DMS 273 treated with DMSO at 0.1 percent for 48 hours (cell line): ENCODE results near the gene DPP6.

ENCODE experiments used
- DNase-seq: peaks from one replicate; lab custom pipeline; 2025; lab: John Stamatoyannopoulos, UW

Gene DPP6

GRCh38 chr7:154540596-154540995, 488.4 kb downstream of the DPP6 start:
- no peak for DNase-seq

GRCh38 chr7:154541606-154542005, 489.4 kb downstream of the DPP6 start:
- no peak for DNase-seq

GRCh38 chr7:154546946-154547587, 494.9 kb downstream of the DPP6 start:
- DNase-seq: no peak

GRCh38 chr7:154553711-154554265, 501.6 kb downstream of the DPP6 start:
- no peak for DNase-seq

DNA sequence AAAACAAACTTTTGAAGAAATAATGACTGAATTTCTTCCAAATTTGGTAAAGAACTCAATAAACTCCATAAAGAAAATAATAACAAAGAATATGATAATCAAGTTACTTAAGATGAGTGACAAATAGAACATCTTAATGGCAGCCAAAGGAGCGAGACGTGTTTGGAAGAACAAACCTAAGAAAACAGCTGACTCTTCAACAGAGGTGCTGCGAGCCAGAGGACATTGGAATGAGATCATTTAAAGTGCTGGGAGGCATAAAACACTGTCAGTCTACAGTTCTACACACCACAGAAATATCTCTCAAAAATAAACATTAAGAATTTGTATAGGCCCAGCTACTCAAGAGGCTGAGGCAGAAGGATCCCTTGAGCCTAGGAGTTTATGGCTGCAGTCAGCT, 507.3 kb downstream of the DPP6 start:
- DNase-seq: no peak

DNA sequence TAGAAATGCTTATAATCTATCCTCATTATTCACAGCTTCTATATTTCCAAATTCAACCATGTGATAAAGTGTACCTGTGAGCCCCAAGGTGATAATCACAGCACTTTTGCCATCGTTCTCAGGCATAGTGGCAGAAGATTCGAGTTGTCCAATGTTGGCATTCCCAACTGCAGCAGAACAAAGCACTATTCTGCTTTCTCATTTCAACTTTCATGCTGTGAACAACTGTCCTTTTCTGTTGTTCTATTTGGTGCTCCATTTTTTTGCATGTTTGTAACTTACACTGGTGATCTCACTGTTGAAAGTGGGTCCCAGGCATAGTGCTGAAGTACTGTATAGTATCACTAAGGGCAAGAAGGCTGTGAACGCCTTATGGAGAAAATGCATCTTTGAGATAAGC, 512.5 kb downstream of the DPP6 start:
- no peak for DNase-seq

DNA sequence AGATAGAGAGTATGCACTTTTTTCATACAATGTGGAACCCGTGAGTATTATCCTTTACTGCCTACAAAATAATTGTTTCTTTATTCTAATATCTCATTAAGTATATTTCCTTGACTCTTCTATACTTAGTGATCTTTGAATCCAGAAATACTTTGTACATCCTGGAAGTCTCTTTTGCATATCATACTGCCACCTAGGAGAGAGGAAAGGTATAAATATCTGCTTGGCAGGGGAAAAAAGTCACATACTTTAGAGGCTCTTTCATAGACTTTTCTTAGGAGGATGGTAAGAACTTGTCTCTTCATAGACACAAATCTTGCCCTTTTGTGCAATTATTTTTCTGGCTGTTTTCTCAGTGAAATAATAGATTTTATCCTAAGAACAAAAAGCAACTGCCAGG, 514.7 kb downstream of the DPP6 start:
- DNase-seq: no peak

DNA sequence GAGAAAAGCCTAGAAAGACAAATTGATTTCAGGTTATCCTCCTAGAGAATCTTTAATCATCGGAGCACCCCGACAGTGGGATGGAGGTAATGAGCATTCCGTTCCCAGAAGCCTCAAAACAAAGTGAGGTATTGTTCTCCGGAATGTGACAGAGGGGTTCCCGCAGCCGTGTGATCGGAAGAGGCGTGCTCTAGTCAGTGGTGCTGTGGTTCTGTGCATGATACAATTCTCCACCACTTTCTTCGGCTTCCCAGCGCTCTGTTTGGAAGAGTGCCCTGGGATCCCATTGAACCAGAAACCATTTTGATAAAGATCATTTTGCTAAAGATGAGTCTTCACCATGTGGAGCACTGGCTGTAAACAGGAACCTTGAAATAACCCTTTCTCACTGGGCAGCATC, 516.1 kb downstream of the DPP6 start:
- DNase-seq: no peak

DNA sequence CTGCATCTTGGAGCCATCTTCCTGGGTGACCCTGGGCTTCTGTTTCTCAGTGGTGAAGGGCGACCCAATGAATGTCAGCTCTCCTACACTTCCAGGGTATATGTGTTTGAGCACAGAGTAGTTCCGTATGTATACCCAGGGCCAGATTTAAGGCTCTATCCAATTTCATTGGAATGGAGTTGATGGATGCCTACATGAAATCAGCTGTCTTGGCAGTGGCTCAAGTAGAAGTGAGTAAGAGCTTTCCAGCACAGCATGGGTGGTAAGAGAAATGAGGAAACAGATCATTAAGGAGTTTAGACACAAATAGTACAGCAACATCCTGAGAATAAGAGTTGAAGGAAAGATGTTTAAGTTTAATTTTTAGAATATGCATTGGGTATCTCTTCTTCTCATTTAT, 517.7 kb downstream of the DPP6 start:
- no peak for DNase-seq

DNA sequence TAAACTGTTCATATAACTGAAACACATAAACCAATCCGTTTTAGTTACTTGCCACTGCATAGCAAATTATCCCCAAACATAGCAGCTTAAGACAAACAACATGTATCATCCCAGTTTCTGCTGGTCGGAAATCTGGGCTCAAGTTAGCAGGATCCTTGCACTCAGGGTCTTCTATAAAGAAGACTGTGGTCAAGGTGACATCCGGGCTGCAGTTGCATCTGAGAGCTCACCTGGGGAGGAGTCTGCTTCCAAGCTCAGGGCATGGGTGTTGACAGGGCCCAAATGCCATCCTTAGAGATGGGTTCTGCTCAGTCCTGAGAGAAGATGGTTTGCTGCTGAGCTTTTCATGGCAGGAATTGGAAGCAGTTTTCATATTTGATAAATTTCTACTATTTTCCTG, 519.6 kb downstream of the DPP6 start:
- no peak for DNase-seq

DNA sequence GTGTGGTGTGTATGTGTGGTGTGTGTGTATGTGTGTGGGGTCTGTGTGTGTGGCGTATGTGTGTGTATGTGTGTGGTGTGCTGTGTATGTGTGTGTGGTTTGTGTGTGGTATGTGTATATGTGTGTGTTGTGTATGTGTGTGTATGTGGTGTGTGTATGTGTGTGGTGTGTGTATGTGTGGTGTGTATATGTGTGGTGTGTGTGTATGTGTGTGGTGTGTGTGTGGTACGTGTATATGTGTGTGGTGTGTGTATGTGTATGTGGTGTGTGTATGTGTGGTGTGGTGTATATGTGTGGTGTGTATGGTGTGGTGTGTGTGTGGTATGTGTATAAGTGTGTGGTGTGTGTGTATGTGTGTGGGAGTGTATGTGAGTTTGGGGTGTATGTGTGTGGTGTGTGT, 522.0 kb downstream of the DPP6 start:
- no peak for DNase-seq

GRCh38 chr7:154575497-154575896, 523.3 kb downstream of the DPP6 start:
- DNase-seq: no peak

GRCh38 chr7:154576604-154577003, 524.4 kb downstream of the DPP6 start:
- DNase-seq: no peak

GRCh38 chr7:154577141-154577873, 525.1 kb downstream of the DPP6 start:
- no peak for DNase-seq

DNA sequence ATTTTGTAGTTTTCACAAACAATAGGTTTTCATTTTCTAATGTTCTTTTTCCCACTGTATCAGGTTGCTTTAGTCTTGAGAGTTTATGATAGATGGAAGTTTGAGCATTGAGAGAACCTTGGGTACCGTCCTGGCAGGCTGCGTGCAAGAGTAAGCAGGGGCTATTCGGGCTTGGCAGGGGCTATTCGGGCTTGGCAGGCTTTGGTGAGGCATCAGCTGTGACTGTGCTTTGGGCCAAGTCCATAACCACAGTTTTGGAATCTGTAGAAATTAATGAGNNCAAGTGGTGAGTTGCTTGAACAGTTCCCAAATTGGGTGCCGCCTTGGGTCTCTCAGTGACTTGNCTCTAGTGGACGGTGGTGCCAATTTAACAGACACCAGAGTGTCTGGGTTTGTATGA, 526.1 kb downstream of the DPP6 start:
- no peak for DNase-seq

GRCh38 chr7:154579711-154580110, 527.5 kb downstream of the DPP6 start:
- DNase-seq: no peak

GRCh38 chr7:154581251-154581890, 529.2 kb downstream of the DPP6 start:
- no peak for DNase-seq

GRCh38 chr7:154583454-154583853, 531.3 kb downstream of the DPP6 start:
- DNase-seq: no peak

DNA sequence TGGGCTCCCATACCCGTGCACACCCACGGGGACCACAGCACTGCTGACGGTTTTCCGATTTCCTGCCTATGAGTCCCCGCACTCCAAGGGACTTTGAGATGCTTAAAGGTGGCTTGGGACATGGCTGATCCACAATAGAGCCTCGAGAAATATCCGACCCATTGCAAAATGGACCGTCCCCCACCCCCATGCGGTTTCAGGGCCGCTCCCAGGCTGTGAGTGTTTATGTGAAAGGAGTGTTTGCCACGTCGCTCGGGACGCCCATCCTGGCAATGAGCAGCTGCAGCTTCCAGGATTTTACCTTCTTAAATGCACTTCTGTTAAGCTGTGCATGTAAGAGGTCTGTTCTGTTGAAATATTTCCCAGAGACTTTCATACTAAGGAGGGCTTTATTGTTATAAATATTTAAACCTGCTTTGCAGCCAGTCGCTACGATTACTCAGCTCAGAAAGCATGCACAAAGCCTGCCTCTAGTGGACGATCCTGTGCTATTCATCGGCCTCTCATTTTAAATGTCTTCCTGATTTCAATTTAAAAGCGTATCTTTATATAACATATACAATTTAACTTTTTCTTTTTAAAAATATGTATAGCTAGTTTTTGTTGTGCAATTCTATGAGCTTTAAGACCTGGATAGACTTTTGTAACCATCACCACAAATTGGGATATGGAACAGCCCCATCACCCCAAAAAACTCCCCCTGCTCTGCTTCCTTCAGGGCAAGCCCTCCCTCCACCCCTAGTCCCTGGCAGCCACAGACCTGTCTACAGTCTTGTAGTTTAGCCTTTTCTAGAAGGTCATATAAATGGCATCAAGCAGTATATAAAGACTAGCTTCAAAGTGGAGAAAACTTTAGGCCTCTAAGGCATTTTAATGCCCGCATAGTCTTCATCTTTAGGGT, 532.4 kb downstream of the DPP6 start:
- DNase-seq: no peak

- DNase-seq: no peak
Measured at GRCh38 chr7:154587792-154588191, 535.6 kb downstream of the DPP6 start.

DNA sequence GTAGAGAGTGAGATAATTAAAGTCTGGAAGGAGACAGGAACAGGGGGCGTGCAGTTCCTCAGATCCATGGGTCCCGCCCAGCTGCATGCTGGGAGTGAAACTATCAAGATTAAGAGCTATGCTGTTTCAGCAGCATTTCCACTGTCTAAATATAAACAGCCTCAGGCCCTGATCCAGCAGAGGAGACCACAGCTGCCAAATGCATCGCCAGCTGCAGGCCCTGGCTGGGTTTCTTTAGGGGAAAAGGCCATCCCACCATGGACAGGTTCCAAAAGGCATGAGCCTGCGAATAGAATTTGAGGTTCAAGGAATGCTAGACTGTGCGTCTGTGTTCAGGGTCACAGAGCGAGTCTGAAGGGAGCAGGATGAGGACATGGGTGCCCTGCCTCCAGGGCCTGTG, 539.3 kb downstream of the DPP6 start:
- no peak for DNase-seq

DNA sequence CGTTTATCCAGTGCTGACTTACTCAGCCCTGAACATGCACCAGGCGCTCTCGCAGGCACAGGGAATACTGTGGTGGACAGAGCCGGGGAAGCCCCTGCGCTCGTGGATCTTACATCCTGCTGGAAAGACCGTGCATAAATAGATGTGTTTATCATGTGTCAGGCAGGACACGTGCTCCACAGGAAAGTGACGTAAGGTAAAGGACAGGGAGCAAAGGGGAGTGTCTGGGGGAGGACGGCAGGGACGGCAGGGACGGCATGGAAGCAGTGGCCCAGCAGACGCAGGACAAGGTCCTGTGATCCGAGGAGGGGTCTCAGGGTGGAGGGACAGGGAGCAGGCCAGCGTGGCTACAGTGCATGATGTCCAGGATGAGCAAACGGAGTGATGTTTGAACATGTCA, 540.2 kb downstream of the DPP6 start:
- no peak for DNase-seq
